Hindlimb muscle (tissue), 1 donor: ENCODE measurements around the gene TRIM36. TPM values are rescaled to one million over a fixed set of nuclear protein-coding genes. Genes with fewer than 3 reads are reported as not detected.

Experiments
- polyA plus RNA-seq: library from polyadenylated mRNA; unstranded; fragments of 120-200 nt; gene quantifications from one replicate; pipeline ENCODE4 v1.2.1, GENCODE V29; 2013; ENCODE audit not compliant: insufficient read length

The TRIM36 gene
- polyA plus RNA-seq, 1 donor, result 2.2 TPM

Other genes with a start within 250 kb of the TRIM36 start
- 19.5 TPM for gene PGGT1B, start 93.0 kb upstream of the TRIM36 start, polyA plus RNA-seq
- 11.3 TPM for gene CCDC112, start 126.7 kb upstream of the TRIM36 start, polyA plus RNA-seq